Spinal cord (tissue), 10 donors: ENCODE results near the gene F8A3. TPM values are rescaled to one million over a fixed set of nuclear protein-coding genes. Genes with fewer than 3 reads are reported as not detected.

Experiments used
- DNase-seq, 6 donors: peaks; one replicate each; pipeline versions ENCODE4 v3.0.0 to v3.0.0-alpha.2; 2013 to 2015; ENCODE audit warnings: low spot score in 6 of 6, low read depth in 4 of 6
- H3K27ac ChIP-seq: one replicate; pipeline ENCODE4 v1.5.1; 2013; ENCODE audit warnings: low read depth, low read length, control low read depth
- H3K27me3 ChIP-seq: one replicate; pipeline ENCODE4 v1.6.1; 2013; ENCODE audit warnings: low read length; ENCODE audit not compliant: control insufficient read depth, insufficient read depth
- H3K36me3 ChIP-seq: one replicate; pipeline ENCODE4 v1.6.1; 2013; ENCODE audit warnings: low read length; ENCODE audit not compliant: control insufficient read depth, insufficient read depth
- H3K4me1 ChIP-seq: one replicate; pipeline ENCODE4 v1.6.1; 2013; ENCODE audit warnings: low read length; ENCODE audit not compliant: control insufficient read depth, insufficient read depth
- H3K4me3 ChIP-seq: one replicate; pipeline ENCODE4 v1.5.1; 2013; ENCODE audit warnings: low read depth, low read length, control low read depth
- H3K9me3 ChIP-seq: one replicate; pipeline ENCODE4 v1.6.1; 2013; ENCODE audit warnings: low read length; ENCODE audit not compliant: control insufficient read depth, insufficient read depth
- WGBS: methylation state at CpG from one replicate; pipeline ENCODE4 v1.1.5; 2013; ENCODE audit warnings: missing lambda C conversion rate; ENCODE audit not compliant: insufficient coverage; 5-methylcytosine and 5-hydroxymethylcytosine counted together
- polyA plus RNA-seq, 2 donors: library from polyadenylated mRNA; unstranded; fragments of 120-200 nt; gene quantifications; one replicate each; pipeline ENCODE4 v1.2.1, GENCODE V29; 2013; ENCODE audit not compliant: insufficient read length in 2 of 2
- small RNA-seq: library from RNA; depleted of rRNA; stranded (forward); fragments of <200 nt; gene quantifications from one replicate; pipeline ENCODE3, GENCODE V24; 2014; ENCODE audit warnings: low replicate concordance
- total RNA-seq, 2 donors: library from RNA; depleted of rRNA in 1 of 2; stranded (reverse); fragments of 120-200 nt in 1 of 2; fragments of >200 nt in 1 of 2; gene quantifications; one replicate each; pipeline versions ENCODE4 v1.2.3 to v1.2.4, GENCODE V29; 2013 to 2014
- donor health status: healthy.

Gene F8A3
- total and polyA plus RNA-seq, 4 donors = 0.88 to 7.8 (median 4.1) TPM

- Histone ChIP-seq H3K27me3 (no peaks in the 10 kb centered on the region), H3K9me3 (peaks cover 3% of the 10 kb centered on the region), H3K27ac (no peak overlapping the region), H3K4me3 (no peak overlapping the region), H3K36me3 (no peaks in the 10 kb centered on the region), H3K4me1 (no peaks in the 10 kb centered on the region)
- no peak for DNase-seq
- 68% methylated on average over 2 of the region's 2 CpGs for WGBS
These were observed 22.7 kb downstream of the F8A3 start for GRCh38 chrX:155435744-155436112.

- H3K9me3 ChIP-seq = peaks cover under 1% of the 10 kb centered on the region
- H3K27ac ChIP-seq = no peak overlapping the region
- DNase-seq = no peak
- no peaks in the 10 kb centered on the region for H3K36me3 ChIP-seq
- 69% methylated on average over 8 of the region's 9 CpGs for WGBS
- no peaks in the 10 kb centered on the region for H3K27me3 ChIP-seq
- no peak overlapping the region for H3K4me3 ChIP-seq
- H3K4me1 ChIP-seq = no peaks in the 10 kb centered on the region
These were observed 23.3 kb downstream of the F8A3 start for GRCh38 chrX:155434906-155435743.

GRCh38 chrX:155417769-155418168, 40.7 kb downstream of the F8A3 start:
- H3K4me3 ChIP-seq = no peak overlapping the region
- H3K9me3 ChIP-seq = no peaks in the 10 kb centered on the region
- H3K4me1 ChIP-seq = no peaks in the 10 kb centered on the region
- no peaks in the 10 kb centered on the region for H3K36me3 ChIP-seq
- no peak for DNase-seq
- H3K27me3 ChIP-seq = no peaks in the 10 kb centered on the region
- no CpG with 5 or more reads among the region's 1 CpG for WGBS
- no peak overlapping the region for H3K27ac ChIP-seq

Small RNA genes within 50 kb of the gene (small RNA-seq; reads per million reads assigned to genes)
- not detected for gene MIR1184-3

Other genes with a start within 250 kb of the F8A3 start
- gene VBP1, start 242.2 kb downstream of the F8A3 start, total RNA-seq = 100 to 1,000 TPM in 1 of 2 donors, 10 to 100 TPM in 1; 81.5 to 142 TPM
- gene VBP1, start 242.2 kb downstream of the F8A3 start, polyA plus RNA-seq = 100 to 1,000 TPM; 123 to 158 TPM
- gene RAB39B, start 194.1 kb downstream of the F8A3 start, total RNA-seq = 10 to 100 TPM in 1 of 2 donors, 1 to 10 TPM in 1; 5.7 to 21.7 TPM
- gene RAB39B, start 194.1 kb downstream of the F8A3 start, polyA plus RNA-seq = 10 to 100 TPM; 17.1 to 22.6 TPM
- 10 to 100 TPM; 10.1 to 10.2 TPM for gene CLIC2, start 124.0 kb downstream of the F8A3 start, total RNA-seq
- 1 to 10 TPM; 3.6 to 4.7 TPM for gene CLIC2, start 124.0 kb downstream of the F8A3 start, polyA plus RNA-seq
- not detected for gene F8A2, start 76.5 kb downstream of the F8A3 start, total RNA-seq
- gene F8A2, start 76.5 kb downstream of the F8A3 start, polyA plus RNA-seq = not detected
- gene SPRY3, start 154.0 kb upstream of the F8A3 start, total RNA-seq = 1 to 10 TPM; 2.2 to 5.0 TPM
- 1 to 10 TPM; 5.3 to 5.5 TPM for gene SPRY3, start 154.0 kb upstream of the F8A3 start, polyA plus RNA-seq
- gene TMLHE, start 154.3 kb upstream of the F8A3 start, total RNA-seq = 10 to 100 TPM; 22.9 to 29.3 TPM
- 10 to 100 TPM; 14.5 to 20.7 TPM for gene TMLHE, start 154.3 kb upstream of the F8A3 start, polyA plus RNA-seq